ENCODE data around the gene ZNF672.
"Not testable (repeated sequence)": the region's sequence is repeated elsewhere in the genome, so short reads cannot be mapped to it uniquely, and the experiment has no call there.

The ZNF672 gene

DNA sequence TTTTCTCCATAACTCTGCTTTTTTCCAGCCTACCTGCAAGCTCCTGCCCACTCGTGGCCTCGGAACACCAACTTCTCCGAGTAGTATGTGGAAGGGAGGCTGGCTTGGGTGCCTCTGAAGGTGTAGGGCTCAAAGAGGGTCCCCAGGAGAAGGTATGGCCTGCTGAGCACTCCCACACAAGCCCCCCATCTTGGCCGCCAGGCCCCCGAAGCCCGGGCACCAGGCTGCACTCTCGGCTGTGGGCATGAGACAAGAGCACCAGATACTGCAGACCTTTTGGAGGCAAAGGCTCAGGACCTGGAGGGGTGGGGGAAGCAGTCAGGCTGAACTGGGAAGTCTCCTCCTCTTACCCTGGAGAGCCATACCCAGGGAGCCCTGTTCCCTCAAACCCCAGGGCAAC lies 19.2 kb downstream of the ZNF672 start:
- no peak for DNase-seq

GRCh38 chr1:248857749-248858095 lies 19.7 kb downstream of the ZNF672 start:
- no peak for DNase-seq

DNA sequence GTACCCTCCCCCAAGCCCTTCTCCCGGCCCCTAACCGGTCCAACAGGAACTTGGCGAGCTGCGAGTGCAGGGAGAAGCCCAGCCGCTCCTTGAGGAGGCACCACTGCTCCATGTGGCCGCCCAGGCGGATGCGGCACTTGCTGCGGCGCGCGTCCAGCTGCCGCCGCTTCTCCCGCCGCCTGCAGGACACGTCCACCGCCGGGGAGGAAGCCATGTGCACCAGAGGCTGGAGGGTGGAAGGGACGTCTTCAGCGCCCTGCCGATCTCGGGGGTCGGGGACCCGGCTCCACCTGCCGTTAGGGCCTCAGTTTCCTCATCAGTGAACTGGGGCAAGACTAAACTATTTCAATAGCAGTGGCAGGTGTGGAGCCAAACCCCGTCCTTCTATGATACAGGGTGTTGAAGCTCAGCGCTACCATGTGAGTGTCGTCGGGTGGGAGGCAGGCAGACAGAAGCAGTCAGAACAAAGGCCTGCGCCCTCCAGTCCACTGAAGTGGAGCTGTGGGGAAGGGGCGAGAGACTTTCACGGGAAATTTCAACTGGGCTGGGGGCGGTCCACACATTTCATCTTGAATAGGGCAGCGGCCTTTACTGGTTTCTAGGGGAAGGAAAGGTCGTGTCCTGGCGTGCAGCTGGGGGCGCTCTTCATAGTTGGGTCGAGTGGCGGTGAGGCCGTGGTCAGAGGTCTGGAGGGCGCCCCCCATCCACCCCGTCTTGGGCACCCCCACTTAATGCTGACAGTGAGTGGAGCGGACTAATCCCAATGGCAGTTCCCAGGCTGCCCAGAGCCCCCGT lies 20.3 kb downstream of the ZNF672 start:
- no peak for DNase-seq

GRCh38 chr1:248858891-248859889 lies 21.2 kb downstream of the ZNF672 start, which contains the start of gene ZNF692:
ZNF692 (minus strand) TSS chr1:248859085; CDS start chr1:248858309, 776 bp downstream.
- DNase-seq = peak; percentile 96

DNA sequence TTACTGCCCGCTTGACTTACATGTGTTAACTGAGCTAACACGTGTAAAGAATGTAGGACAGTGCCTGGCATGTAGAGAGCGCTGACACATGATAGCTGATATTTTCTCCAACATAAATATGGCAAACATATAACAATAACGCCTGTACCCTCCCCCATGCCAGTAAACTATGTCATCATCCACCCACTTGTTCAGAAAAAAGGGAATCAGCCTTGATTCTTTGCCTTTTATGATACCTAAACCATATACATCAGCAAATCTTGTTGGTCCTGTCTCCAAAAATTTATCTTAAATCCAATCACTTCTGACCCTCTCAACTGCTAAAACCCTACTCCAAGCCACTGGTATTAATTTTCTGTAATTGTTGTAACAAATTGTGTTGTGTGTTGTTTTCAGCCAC lies 22.0 kb downstream of the ZNF672 start:
- DNase-seq = no peak

- no peak for DNase-seq
These were observed 23.6 kb downstream of the ZNF672 start for GRCh38 chr1:248861616-248862015.

DNA sequence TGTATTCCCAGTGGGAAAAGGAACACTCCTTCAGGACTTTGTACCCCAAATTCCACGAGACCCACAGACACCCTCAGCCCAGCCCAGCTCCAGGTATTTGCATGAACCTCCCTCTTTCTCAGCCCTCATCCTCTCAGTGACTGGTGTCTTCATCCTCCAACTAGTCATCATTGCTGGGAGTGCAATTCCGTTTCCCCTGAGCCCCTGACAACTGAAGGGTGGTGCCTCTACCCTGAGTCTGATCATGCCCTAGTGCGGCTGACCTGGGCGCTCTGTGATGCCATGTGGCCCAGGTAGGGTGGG lies 24.6 kb downstream of the ZNF672 start:
- DNase-seq = no peak

DNA sequence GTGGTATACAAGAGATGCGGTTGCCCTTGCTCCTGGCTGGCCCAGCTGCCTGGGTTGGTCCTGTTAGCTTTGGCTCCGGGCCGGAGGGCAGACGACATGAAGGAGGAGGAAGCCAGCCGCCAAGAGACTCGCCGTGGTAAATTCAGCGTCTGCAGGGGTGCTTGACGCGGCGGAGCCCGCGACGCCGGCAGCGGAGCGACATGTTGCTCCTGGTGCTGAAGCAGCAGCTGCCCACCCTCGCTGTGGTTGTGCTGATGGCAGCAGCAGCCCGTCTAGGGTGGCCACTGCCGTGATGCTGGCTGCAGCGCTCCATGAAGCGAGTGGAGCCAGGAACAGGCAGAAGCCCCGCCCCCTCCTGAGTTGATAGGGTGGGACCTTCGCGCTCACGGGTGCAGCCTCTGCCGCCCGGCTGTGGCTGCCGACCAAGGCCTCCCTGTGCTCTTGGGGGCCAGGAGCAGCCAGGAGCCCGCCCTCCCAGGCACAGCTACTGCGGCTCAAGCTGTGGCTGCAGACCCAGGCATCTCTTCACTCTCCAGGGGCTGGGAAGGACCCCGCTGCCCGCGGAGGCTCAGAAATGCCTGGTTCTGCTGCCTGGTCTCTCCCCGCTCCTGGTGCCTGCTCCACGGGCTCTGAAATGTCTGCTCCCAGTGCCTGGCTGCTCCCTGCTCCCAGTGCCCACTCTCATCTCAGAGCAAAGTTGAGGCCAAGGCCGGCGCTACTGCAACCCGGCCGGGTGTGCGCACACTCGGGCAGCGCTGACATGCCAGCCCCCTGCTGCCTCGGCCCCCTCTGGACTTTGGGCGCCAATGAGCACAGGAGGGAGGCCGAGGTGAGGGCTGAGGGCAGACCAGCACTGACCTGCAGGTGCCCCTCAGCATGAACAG lies 25.2 kb downstream of the ZNF672 start:
- peak; percentile 80 for DNase-seq

DNA sequence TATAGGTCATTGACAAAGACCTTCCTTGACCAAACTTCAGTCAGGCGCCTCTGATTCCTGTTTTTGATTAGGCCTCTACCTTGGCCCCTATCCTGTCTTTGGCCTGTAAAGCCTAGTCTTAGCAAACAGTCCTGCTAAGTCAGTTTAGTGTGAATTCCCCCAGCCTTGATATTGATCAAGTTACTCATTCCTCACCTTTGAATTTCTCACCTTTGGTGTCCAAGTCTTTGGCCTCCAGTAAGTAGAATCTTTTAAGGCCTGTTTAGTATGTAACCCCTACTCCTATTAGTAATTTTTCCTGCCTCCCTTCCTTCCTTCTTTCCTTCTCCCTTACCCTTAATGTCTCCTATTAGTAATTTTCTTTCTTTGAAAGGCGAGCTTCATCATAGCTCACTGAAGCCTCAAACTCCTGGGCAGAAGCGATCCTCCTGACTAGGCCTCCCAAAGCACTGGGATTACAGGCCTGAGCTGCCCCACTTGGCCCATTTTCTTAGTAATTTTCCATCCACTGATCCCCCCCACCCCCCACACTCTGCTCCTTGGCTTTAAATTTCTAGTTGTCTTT lies 33.9 kb downstream of the ZNF672 start:
- no peak for DNase-seq

- peak; percentile 48 for DNase-seq
These were observed 34.9 kb downstream of the ZNF672 start for GRCh38 chr1:248872752-248873408.

- peak; percentile 95 for DNase-seq
These were observed 35.5 kb downstream of the ZNF672 start for GRCh38 chr1:248873409-248873992.

DNA sequence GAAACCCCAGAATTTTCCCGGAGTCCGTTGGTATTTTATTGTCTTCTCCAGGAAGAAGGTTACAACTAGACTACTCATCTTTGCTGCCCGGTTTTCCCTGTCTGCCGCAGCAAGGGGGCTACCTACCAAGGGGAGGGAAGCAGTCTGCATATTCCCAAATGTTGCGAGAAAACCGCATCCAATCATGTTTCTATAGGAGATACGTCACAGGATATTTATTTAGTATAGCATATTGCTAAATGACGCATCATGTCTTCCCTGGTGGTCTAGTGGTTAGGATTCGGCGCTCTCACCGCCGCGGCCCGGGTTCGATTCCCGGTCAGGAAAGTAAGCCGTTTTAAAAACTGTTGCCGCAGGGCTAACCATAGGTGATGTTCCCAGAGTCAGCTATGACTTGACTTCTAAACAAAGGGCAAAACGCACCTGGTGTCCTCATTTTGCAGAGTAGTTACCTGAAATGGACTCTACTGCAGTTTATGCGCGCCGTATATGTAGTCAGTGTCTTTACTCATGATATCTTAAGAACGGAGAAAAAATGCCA lies 36.0 kb downstream of the ZNF672 start:
- peak; percentile 88 for DNase-seq

- no peak for DNase-seq
These were observed 43.2 kb downstream of the ZNF672 start for GRCh38 chr1:248881261-248881660.

DNA sequence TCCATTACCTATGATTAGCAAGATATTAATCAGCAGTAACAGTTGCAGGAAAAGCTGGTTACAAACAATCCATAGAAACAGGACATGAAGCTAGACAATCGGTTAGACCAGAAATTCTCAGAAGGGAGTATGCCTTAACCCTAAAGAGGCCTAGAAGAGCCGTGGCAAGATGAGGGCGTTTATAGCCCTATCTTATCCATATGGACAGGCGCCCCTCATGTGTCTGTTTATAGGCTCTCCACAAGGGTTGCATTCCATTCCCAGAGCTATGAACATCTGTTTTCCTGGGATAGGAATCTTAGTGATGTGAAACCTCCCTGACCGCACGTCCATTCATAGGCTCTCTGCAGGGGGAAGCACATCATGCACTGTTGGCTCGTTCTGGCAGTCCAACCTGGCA lies 44.4 kb downstream of the ZNF672 start:
- not testable (repeated sequence) for DNase-seq

DNA sequence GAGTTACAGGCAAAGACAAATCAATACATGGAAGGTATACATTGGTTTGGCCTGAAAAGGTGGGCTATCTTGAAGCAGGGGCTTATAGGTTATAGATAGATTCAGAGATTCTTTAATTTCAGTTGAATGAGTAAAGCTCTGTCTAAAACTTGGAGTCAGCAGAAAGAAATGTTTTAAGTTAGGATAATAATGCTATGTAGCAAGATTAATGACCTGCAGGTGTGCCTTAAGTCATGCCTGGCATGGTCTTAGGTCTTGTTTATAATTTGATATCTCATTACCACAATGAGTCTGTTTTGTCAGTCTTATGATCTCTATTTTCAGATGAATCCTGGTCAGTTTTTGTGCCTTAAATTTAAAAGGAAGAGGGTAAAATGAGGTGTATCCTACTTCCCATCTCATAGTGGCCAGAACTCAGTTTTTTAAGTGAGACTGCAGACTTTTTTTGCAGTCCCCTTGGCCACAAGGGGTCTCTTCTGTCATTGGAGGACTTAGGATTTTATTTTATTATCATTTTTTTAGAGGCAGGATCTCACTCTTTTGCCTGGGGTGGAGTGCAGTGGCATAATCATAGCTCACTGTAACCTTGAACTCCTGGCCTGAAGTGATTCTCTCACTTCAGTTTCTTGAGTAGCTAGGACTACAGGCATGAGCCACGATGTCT lies 46.7 kb downstream of the ZNF672 start:
- no peak for DNase-seq

GRCh38 chr1:248885646-248886045 lies 47.6 kb downstream of the ZNF672 start:
- no peak for DNase-seq

DNA sequence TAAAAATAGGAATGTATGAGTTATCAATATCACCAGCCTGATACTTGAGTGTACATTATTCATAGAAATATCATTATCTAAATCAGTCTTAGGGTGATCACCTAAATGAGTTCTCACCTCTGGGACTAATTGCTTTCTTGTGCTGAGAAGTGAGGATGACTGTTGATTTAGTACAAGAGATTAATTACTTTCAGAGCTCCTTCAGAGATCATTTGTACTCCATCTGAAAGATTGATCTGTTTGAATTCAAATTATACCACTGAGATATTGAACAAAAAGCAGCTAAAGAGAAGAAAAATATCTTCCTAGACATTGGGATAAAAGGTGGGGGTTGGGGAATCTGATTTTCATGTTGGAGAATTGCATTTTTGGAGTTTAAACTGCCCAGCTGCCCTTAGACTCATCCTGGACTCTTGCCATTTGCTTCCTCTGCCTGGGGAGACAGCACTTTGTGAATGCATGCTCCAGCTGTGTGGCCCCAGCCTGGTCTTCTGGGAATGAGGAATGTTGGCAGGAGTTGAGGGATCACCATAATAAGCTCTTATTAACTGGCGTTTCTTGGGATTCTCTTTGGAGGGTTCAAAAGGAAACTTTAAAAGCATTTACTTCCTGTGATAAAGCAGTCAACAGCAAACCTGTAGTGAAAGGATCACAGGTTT lies 48.3 kb downstream of the ZNF672 start:
- DNase-seq = no peak

DNA sequence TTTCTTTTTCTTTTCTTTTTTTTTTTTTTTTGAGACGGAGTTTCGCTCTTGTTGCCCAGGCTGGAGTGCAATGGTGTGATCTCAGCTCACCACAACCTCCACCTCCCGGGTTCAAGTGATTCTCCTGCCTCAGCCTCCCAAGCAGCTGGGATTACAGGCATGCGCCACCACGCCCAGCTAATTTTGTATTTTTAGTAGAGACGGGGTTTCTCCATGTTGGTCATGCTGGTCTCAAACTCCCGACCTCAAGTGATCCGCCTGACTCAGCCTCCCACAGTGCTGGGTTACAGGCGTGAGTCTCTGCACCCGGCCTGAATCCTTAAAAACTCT lies 51.9 kb downstream of the ZNF672 start:
- not testable (repeated sequence) for DNase-seq

GRCh38 chr1:248890549-248891498 lies 52.8 kb downstream of the ZNF672 start:
- DNase-seq = no peak
